ENCODE measurements around the gene GALNS. TPM values are rescaled to one million over a fixed set of nuclear protein-coding genes. Genes with fewer than 3 reads are reported as not detected.
A peak's percentile ranks its signal among the peaks of the same experiment; 100 is the strongest.

The GALNS gene
- total and polyA plus RNA-seq, 7 donors = 4.8 to 15.4 (median 10.4) TPM

GRCh38 chr16:88816736-88817535, 39.8 kb downstream of the GALNS start:
- intact Hi-C loops (cut with DNase I) = loop anchor here (2.0 to 10.0 kb wide), 5 partner anchors 98 to 350 kb away; partner anchors contain the start of gene ACSF3 (in 1 of the 2)
- Histone ChIP-seq H3K9me3 (no peaks in the 10 kb centered on the region), H3K27me3 (ENCODE audit: insufficient read depth in 3 of 3, low read length in 2 of 3) (no peaks in the 10 kb centered on the region), H3K4me1 (no peaks in the 10 kb centered on the region), H3K4me3 (no peak overlapping the region), H3K27ac (no peak overlapping the region), H3K36me3 (ENCODE audit: insufficient read depth in 1 of 2, low read depth in 1 of 2) (peaks cover 0 to under 1% of the 10 kb centered on the region in 2 donors)
- DNase-seq (no peak), ATAC-seq (no peak)
- TF ChIP-seq CTCF (IDR thresholded peaks at IDR 0.05) = no peak
- WGBS, 3 donors = 87 to 92% (median 88%) methylated on average over 38 to 41 of the region's 41 CpGs

- no peak overlapping the region for H3K27ac ChIP-seq
- peaks cover 2% of the 10 kb centered on the region for H3K4me1 ChIP-seq
- H3K27me3 ChIP-seq (ENCODE audit: insufficient read depth in 3 of 3, low read length in 2 of 3) = no peaks in the 10 kb centered on the region
- TF ChIP-seq CTCF (IDR thresholded peaks at IDR 0.05) = peak; percentile 85
- no peak overlapping the region for H3K4me3 ChIP-seq
- DNase-seq (no peak), ATAC-seq (peak; percentile 31 to 48 (median 35))
- intact Hi-C loops (cut with DNase I) = loop anchor here (2.0 to 10.0 kb wide), 5 partner anchors 99 to 351 kb away; partner anchors contain the start of gene ACSF3 (in 1 of the 2)
- 44 to 51% (median 44%) methylated on average over 15 to 19 of the region's 19 CpGs for WGBS, 3 donors
- no peaks in the 10 kb centered on the region for H3K36me3 ChIP-seq (ENCODE audit: insufficient read depth in 1 of 2, low read depth in 1 of 2)
- no peaks in the 10 kb centered on the region for H3K9me3 ChIP-seq
Measured at GRCh38 chr16:88815901-88816589, 40.7 kb downstream of the GALNS start.

DNA sequence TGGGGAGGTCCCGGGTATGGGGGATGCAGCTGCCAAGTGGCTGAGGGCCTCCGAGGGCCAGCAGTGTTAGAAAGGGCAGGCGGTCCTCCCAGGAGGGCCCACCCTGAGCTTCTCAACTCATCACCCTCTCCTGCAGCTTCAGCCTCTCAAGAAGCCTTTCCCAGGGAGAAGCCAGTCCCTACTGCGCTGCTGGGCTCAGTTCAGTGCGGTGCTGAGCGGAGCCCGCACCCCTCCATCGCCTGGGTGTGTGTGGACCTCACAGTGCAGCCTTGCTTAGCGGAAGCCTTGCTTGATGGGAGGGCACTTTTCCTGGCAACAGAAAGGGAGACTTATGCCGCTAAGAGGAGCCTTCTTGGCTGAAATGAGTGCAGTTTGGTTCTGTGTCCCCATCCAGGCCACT, 41.5 kb downstream of the GALNS start:
- 80 to 84% (median 82%) methylated on average over 10 of the region's 10 CpGs for WGBS, 3 donors
- no peak for ATAC-seq
- intact Hi-C loops (cut with DNase I) = loop anchor here (5.0 to 10.0 kb wide), 3 partner anchors 100 to 352 kb away; partner anchors contain the start of gene ACSF3 (in 1 of the 2)
- Histone ChIP-seq H3K4me1 (peaks cover 9% of the 10 kb centered on the region), H3K9me3 (no peaks in the 10 kb centered on the region), H3K36me3 (ENCODE audit: insufficient read depth in 1 of 2, low read depth in 1 of 2) (peaks cover under 1 to 1% of the 10 kb centered on the region in 2 donors), H3K27ac (no peak overlapping the region), H3K27me3 (ENCODE audit: insufficient read depth in 3 of 3, low read length in 2 of 3) (no peaks in the 10 kb centered on the region), H3K4me3 (no peak overlapping the region)
- no peak for TF ChIP-seq CTCF (IDR thresholded peaks at IDR 0.05)
- DNase-seq = no peak

DNA sequence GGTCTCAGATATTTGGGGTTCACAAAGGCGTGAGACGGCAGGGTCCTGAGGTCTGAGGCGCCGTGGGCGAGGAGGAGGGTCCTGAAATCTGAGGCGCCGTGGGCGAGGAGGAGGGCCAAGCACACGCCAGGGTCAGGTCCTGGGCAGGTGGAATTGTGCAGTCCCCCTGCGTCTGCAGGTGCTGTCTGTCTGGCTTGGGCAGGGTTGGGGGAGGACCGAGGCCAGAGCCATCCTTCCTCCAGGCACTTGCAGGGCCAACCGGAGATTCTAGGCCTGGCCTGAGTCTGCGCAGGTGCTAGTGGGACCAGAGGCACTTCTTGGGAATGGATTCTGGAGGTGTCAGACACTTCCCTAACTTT, 42.6 kb downstream of the GALNS start:
- H3K4me1 ChIP-seq = peaks cover 13% of the 10 kb centered on the region
- ATAC-seq (no peak), DNase-seq (no peak)
- H3K27me3 ChIP-seq (ENCODE audit: insufficient read depth in 3 of 3, low read length in 2 of 3) = no peaks in the 10 kb centered on the region
- intact Hi-C loops (cut with DNase I) = loop anchor here (5.0 to 10.0 kb wide), 5 partner anchors 43 to 403 kb away; partner anchors contain the start of genes ACSF3 (in 2 of the 2), GALNS (in 1 of the 2), TRAPPC2L (in 1 of the 2) and ZNF778 (in 1 of the 2)
- H3K36me3 ChIP-seq (ENCODE audit: insufficient read depth in 1 of 2, low read depth in 1 of 2) = peaks cover 6 to 12% of the 10 kb centered on the region in 2 donors
- no peak for TF ChIP-seq CTCF (IDR thresholded peaks at IDR 0.05)
- H3K27ac ChIP-seq = no peak overlapping the region
- H3K4me3 ChIP-seq = no peak overlapping the region
- 86 to 88% (median 87%) methylated on average over 13 of the region's 13 CpGs for WGBS, 3 donors
- no peaks in the 10 kb centered on the region for H3K9me3 ChIP-seq
